ENCODE data around the gene FSD1.

DNA sequence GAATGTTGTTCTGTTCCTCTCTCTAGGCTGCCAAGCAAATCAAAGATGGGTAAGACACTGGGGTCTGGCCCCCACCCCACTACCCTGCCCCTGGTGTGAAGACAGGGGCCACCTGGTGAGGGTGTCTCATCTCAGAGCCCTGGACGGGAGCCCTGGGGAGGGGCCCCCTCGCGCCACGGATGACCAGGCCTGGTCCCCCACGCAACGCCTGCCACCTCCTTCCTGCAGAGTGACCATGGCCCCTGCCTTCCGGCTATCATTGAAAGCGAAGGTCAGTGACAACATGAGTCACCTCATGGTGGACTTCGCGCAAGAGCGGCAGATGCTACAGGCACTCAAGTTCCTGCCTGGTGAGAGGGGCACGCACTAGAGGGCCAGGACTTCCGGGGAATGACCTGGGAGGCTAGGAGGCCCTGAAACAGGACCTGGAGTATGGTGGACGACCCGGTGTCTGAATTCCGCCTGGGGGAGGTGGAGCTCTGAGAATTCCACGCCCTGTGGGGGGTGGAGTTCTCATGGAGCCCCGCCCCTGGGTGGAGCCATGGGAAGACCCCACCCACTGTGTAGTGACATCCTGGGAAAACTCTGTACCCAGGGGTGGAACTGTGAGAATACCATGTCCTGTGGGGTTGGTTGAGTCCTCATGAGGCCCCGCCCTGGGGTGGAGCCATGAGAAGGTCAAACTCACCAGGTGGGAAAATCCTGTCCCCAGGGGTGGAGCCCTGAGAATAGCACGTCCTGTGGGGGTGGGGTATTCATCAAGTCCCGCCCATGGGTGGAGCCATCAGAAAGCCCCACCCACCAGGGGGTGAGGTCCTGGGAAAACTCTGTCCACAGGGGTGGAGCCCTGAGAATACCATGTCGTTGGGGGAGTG, 6.1 kb downstream of the FSD1 start:
- TF ChIP-seq, protein P1, sequence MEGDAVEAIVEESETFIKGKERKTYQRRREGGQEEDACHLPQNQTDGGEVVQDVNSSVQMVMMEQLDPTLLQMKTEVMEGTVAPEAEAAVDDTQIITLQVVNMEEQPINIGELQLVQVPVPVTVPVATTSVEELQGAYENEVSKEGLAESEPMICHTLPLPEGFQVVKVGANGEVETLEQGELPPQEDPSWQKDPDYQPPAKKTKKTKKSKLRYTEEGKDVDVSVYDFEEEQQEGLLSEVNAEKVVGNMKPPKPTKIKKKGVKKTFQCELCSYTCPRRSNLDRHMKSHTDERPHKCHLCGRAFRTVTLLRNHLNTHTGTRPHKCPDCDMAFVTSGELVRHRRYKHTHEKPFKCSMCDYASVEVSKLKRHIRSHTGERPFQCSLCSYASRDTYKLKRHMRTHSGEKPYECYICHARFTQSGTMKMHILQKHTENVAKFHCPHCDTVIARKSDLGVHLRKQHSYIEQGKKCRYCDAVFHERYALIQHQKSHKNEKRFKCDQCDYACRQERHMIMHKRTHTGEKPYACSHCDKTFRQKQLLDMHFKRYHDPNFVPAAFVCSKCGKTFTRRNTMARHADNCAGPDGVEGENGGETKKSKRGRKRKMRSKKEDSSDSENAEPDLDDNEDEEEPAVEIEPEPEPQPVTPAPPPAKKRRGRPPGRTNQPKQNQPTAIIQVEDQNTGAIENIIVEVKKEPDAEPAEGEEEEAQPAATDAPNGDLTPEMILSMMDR (IDR thresholded peaks at IDR 0.05 in 2 of 3, conservative IDR thresholded peaks at IDR 0.05 in 1 of 3; ENCODE audit: control insufficient read depth in 2 of 3, extremely low read depth in 1 of 3, insufficient read depth in 1 of 3, low read depth in 3 of 3, low read length in 3 of 3), result no peak
- no peak for TF ChIP-seq POLR2A (IDR thresholded peaks at IDR 0.05; ENCODE audit: low read depth, low read length)
- no peak for TF ChIP-seq KDM1A (IDR thresholded peaks at IDR 0.05; ENCODE audit: borderline replicate concordance)
- TF ChIP-seq FOS (IDR thresholded peaks at IDR 0.05; ENCODE audit: borderline replicate concordance, extremely low read depth, insufficient read length), result no peak
- TF ChIP-seq, protein P2, sequence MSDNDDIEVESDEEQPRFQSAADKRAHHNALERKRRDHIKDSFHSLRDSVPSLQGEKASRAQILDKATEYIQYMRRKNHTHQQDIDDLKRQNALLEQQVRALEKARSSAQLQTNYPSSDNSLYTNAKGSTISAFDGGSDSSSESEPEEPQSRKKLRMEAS (IDR thresholded peaks at IDR 0.05; ENCODE audit: low read depth, low read length), result no peak
- no peak for TF ChIP-seq BRCA1 (IDR thresholded peaks at IDR 0.05; ENCODE audit: low read depth, low read length)
- TF ChIP-seq TAF1 (IDR thresholded peaks at IDR 0.05; ENCODE audit: borderline replicate concordance, low read depth, low read length), result no peak
- TF ChIP-seq, protein P3, sequence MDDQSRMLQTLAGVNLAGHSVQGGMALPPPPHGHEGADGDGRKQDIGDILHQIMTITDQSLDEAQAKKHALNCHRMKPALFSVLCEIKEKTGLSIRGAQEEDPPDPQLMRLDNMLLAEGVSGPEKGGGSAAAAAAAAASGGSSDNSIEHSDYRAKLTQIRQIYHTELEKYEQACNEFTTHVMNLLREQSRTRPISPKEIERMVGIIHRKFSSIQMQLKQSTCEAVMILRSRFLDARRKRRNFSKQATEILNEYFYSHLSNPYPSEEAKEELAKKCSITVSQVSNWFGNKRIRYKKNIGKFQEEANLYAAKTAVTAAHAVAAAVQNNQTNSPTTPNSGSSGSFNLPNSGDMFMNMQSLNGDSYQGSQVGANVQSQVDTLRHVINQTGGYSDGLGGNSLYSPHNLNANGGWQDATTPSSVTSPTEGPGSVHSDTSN (IDR thresholded peaks at IDR 0.05; ENCODE audit: insufficient replicate concordance, low read depth, low read length), result no peak
- TF ChIP-seq RB1 (IDR thresholded peaks at IDR 0.05; ENCODE audit: borderline replicate concordance), result no peak
- no peak for TF ChIP-seq BCL11A (IDR thresholded peaks at IDR 0.05; ENCODE audit: low read depth, low read length)
- TF ChIP-seq SREBF2 (IDR thresholded peaks at IDR 0.05; ENCODE audit: low read length), result no peak
- no peak for TF ChIP-seq EZH2 (IDR thresholded peaks at IDR 0.05; ENCODE audit: borderline replicate concordance, control insufficient read depth, low read depth, low read length)
- TF ChIP-seq YY1 (IDR thresholded peaks at IDR 0.05; ENCODE audit: low read depth, low read length), result no peak
- TF ChIP-seq FOXM1 (IDR thresholded peaks at IDR 0.05; ENCODE audit: low read depth, low read length), result no peak
